HepG2 (cell line): ENCODE measurements around the gene PARK7. TPM values are rescaled to one million over a fixed set of nuclear protein-coding genes. Genes with fewer than 3 reads are reported as not detected.

Source experiments
- AGO2 ChIP-seq: fragments of 200-400 bp; formaldehyde crosslinking; optimal IDR thresholded peaks from 2 replicates; pipeline ENCODE3; 2017; ENCODE audit warnings: mild to moderate bottlenecking, low read depth, low read length, moderate library complexity
- CAMTA2 ChIP-seq: sonication (generic); formaldehyde crosslinking; IDR thresholded peaks from 2 replicates; pipeline ENCODE4 v1.4.0; 2020; ENCODE audit warnings: mild to moderate bottlenecking, missing genetic modification reagents, borderline replicate concordance
- DMAP1 ChIP-seq: IDR thresholded peaks from 2 replicates; pipeline ENCODE4 v1.6.1; 2016
- ELF1 ChIP-seq: sonication (generic); formaldehyde crosslinking; IDR thresholded peaks from 2 replicates; pipeline ENCODE4 v1.4.0; 2020; ENCODE audit warnings: missing genetic modification reagents
- ELF3 ChIP-seq: IDR thresholded peaks from 2 replicates; pipeline ENCODE4 v1.6.1; 2016; ENCODE audit warnings: missing genetic modification reagents, missing compliant biosample characterization
- GLI4 ChIP-seq: sonication (generic); formaldehyde crosslinking; IDR thresholded peaks from 2 replicates; pipeline ENCODE4 v1.5.1; 2020; ENCODE audit warnings: missing genetic modification reagents, mild to moderate bottlenecking, moderate library complexity, borderline replicate concordance
- HNF4A ChIP-seq: sonication (generic); formaldehyde crosslinking; IDR thresholded peaks from 2 replicates; pipeline ENCODE4 v1.4.0; 2020; ENCODE audit warnings: missing genetic modification reagents
- JDP2 ChIP-seq: sonication (generic); formaldehyde crosslinking; IDR thresholded peaks from 2 replicates; pipeline ENCODE4 v1.8.1; 2022; ENCODE audit warnings: missing genetic modification reagents, borderline replicate concordance
- KDM3A ChIP-seq: IDR thresholded peaks from 2 replicates; pipeline ENCODE4 v1.6.1; 2018; ENCODE audit warnings: low read depth, missing compliant biosample characterization
- KDM4B ChIP-seq: sonication (generic); formaldehyde crosslinking; IDR thresholded peaks from 2 replicates; pipeline ENCODE4 v1.4.0; 2020; ENCODE audit warnings: missing genetic modification reagents
- MYC ChIP-seq: sonication (generic); formaldehyde crosslinking; IDR thresholded peaks from 2 replicates; pipeline ENCODE4 v1.9.0; 2021; ENCODE audit warnings: missing genetic modification reagents, borderline replicate concordance
- PCBP1 ChIP-seq: fragments of 200-400 bp; formaldehyde crosslinking; IDR thresholded peaks from 2 replicates; pipeline ENCODE4 v1.6.1; 2017; ENCODE audit warnings: mild to moderate bottlenecking, low read depth, low read length, borderline replicate concordance
- PHF8 ChIP-seq: sonication (generic); formaldehyde crosslinking; IDR thresholded peaks from 2 replicates; pipeline ENCODE4 v1.5.0; 2020; ENCODE audit warnings: missing genetic modification reagents
- RXRA ChIP-seq: sonication (generic); formaldehyde crosslinking; IDR thresholded peaks from 2 replicates; pipeline ENCODE4 v1.5.1; 2020; ENCODE audit warnings: missing genetic modification reagents
- SPEN ChIP-seq: sonication (generic); formaldehyde crosslinking; IDR thresholded peaks from 2 replicates; pipeline ENCODE4 v1.5.1; 2020; ENCODE audit warnings: low read depth, mild to moderate bottlenecking, missing genetic modification reagents
- ZNF205 ChIP-seq: IDR thresholded peaks from 2 replicates; pipeline ENCODE4 v1.6.1; 2018; ENCODE audit warnings: missing biosample characterization, missing genetic modification reagents
- ZNF652 ChIP-seq: IDR thresholded peaks from 2 replicates; pipeline ENCODE4 v1.6.1; 2016; ENCODE audit warnings: low read depth, borderline replicate concordance
- ZSCAN21 ChIP-seq: sonication (generic); formaldehyde crosslinking; IDR thresholded peaks from 2 replicates; pipeline ENCODE4 v1.8.0; 2022; ENCODE audit warnings: mild to moderate bottlenecking, missing genetic modification reagents, moderate library complexity, borderline replicate concordance
- polyA plus RNA-seq, 8 experiments: library from polyadenylated mRNA; depleted of rRNA in 3 of 8; stranded (reverse) in 7 of 8; unstranded in 1 of 8; fragments of >200 nt; fragmentation: Illumina TruSeq in 4 of 8; extraction: Trizol in 4 of 8; gene quantifications; 2 replicates each; pipeline versions ENCODE4 v1.2.1 to v1.2.3, GENCODE V29; 2011 to 2016; ENCODE audit warnings: low read depth in 4 of 8, missing spikeins in 1 of 8, mixed read lengths in 1 of 8; ENCODE audit not compliant: insufficient read depth in 1 of 8
- total RNA-seq, 5 experiments: library from RNA; depleted of rRNA; stranded (reverse); fragments of >200 nt; fragmentation: Illumina TruSeq; extraction: Trizol; gene quantifications; 2 replicates each; pipeline ENCODE4 v1.2.3, GENCODE V29; 2016; ENCODE audit warnings: low read depth in 1 of 5
- TF ChIP-seq, protein P1 (sequence below): sonication (generic); formaldehyde crosslinking; IDR thresholded peaks from 2 replicates; pipeline ENCODE4 v1.5.0; 2020; ENCODE audit warnings: missing genetic modification reagents, mild to moderate bottlenecking, borderline replicate concordance
- TF ChIP-seq, protein P2 (sequence below): IDR thresholded peaks from 2 replicates; pipeline ENCODE4 v1.6.1; 2012; ENCODE audit warnings: inconsistent platforms
- TF ChIP-seq, protein P3 (sequence below): sonication (generic); formaldehyde crosslinking; IDR thresholded peaks from 2 replicates; pipeline ENCODE4 v1.8.1; 2023; ENCODE audit warnings: mild to moderate bottlenecking, moderate library complexity, missing genetic modification reagents
- TF ChIP-seq, protein P4 (sequence below): sonication (generic); formaldehyde crosslinking; IDR thresholded peaks from 2 replicates; pipeline ENCODE4 v1.4.0; 2020; ENCODE audit warnings: missing genetic modification reagents

PARK7 gene
- total and polyA plus RNA-seq, 2 of the 13 experiments (the other 11 are each of a cell fraction or from before 2014, with no cell fraction given) = 212 to 296 TPM

DNA sequence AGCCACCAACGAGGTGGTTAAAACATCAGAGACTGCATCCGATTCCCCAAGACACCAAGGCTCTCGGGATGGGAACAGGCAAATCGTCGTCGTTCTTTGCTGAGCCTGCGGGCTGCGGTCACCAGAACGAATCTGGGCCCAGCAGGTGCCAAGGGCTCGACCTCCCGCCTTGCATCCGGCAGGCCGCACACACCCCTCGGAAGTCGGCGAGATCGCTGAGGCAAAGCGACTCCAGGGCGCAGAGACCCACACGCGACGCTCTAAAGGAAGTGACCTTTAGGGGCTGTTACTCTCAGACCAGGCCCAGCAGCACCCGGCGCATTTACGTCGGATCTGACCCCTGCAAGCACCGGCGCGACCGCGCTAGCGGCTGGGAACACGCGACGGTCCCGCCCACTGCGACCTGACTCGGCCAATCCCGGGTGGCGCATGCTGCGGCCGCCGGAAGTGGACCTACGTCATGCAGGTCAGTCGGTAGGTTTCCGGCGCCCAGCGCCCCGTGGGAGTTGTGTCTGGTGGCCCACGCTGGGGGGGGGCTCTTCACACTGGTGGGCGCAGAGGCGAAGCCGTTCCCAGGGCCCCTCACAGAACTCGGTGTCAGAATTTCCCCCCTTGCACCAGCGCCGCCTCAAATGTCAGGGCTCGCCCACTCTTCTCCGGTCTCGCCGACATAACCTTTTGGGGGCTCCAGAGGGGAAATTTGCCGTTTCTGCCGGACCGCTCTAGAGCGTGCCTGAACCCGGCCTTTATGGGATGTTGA is 7.5 kb upstream of the PARK7 start (continued):
- TF ChIP-seq, protein P1, sequence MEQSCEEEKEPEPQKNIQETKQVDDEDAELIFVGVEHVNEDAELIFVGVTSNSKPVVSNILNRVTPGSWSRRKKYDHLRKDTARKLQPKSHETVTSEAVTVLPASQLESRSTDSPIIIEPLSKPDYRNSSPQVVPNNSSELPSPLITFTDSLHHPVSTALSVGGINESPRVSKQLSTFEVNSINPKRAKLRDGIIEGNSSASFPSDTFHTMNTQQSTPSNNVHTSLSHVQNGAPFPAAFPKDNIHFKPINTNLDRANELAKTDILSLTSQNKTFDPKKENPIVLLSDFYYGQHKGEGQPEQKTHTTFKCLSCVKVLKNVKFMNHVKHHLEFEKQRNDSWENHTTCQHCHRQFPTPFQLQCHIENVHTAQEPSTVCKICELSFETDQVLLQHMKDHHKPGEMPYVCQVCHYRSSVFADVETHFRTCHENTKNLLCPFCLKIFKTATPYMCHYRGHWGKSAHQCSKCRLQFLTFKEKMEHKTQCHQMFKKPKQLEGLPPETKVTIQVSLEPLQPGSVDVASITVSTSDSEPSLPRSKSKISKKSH (CRISPR knock-in tag) = 0 out of 2 replicates have a peak, but pooled peaks have one; percentile 30
- TF ChIP-seq, protein P2, sequence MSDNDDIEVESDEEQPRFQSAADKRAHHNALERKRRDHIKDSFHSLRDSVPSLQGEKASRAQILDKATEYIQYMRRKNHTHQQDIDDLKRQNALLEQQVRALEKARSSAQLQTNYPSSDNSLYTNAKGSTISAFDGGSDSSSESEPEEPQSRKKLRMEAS = peak; percentile 82
- TF ChIP-seq ZSCAN21 (CRISPR knock-in tag) (peak; percentile 53; the same call in 1 of the 2 replicates), RXRA (CRISPR knock-in tag) (peak; percentile 66), SPEN (CRISPR knock-in tag) (peak; percentile 84), CAMTA2 (CRISPR knock-in tag) (peak; percentile 3; the same call in 1 of the 2 replicates), KDM4B (CRISPR knock-in tag) (0 out of 2 replicates have a peak, but pooled peaks have one; percentile 20), GLI4 (CRISPR knock-in tag) (no peak), DMAP1 (CRISPR knock-in tag) (peak; percentile 59; the same call in 1 of the 2 replicates), AGO2 (peak; percentile 15), ELF3 (CRISPR knock-in tag) (0 out of 2 replicates have a peak, but pooled peaks have one; percentile 27), KDM3A (CRISPR knock-in tag) (peak; percentile 61; the same call in 1 of the 2 replicates), ZNF652 (CRISPR knock-in tag) (no peak), PHF8 (CRISPR knock-in tag) (peak; percentile 84), PCBP1 (no peak), JDP2 (CRISPR knock-in tag) (no peak), ZNF205 (0 out of 2 replicates have a peak, but pooled peaks have one; percentile 21), HNF4A (CRISPR knock-in tag) (0 out of 2 replicates have a peak, but pooled peaks have one; percentile 20), ELF1 (CRISPR knock-in tag) (peak; percentile 42; the same call in 1 of the 2 replicates), MYC (peak; percentile 56; the same call in 1 of the 2 replicates)
- TF ChIP-seq, protein P3, sequence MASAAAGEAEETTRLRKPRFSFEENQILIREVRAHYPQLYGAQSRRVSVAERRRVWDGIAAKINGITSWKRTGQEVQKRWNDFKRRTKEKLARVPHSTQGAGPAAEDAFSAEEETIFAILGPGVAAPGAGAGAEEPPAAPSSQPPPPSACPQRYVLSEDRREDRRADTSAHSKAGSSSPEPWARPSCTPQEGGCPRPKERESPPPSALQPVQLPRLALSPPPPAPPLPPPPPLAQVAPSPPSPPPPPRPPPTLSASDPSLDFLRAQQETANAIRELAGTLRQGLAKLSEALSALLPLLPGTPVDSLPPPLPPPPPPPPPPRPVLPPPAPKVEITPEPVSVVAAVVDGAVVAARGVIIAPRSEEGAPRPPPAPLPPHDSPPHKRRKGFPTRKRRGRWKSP (CRISPR knock-in tag) = peak; percentile 81
- TF ChIP-seq, protein P4, sequence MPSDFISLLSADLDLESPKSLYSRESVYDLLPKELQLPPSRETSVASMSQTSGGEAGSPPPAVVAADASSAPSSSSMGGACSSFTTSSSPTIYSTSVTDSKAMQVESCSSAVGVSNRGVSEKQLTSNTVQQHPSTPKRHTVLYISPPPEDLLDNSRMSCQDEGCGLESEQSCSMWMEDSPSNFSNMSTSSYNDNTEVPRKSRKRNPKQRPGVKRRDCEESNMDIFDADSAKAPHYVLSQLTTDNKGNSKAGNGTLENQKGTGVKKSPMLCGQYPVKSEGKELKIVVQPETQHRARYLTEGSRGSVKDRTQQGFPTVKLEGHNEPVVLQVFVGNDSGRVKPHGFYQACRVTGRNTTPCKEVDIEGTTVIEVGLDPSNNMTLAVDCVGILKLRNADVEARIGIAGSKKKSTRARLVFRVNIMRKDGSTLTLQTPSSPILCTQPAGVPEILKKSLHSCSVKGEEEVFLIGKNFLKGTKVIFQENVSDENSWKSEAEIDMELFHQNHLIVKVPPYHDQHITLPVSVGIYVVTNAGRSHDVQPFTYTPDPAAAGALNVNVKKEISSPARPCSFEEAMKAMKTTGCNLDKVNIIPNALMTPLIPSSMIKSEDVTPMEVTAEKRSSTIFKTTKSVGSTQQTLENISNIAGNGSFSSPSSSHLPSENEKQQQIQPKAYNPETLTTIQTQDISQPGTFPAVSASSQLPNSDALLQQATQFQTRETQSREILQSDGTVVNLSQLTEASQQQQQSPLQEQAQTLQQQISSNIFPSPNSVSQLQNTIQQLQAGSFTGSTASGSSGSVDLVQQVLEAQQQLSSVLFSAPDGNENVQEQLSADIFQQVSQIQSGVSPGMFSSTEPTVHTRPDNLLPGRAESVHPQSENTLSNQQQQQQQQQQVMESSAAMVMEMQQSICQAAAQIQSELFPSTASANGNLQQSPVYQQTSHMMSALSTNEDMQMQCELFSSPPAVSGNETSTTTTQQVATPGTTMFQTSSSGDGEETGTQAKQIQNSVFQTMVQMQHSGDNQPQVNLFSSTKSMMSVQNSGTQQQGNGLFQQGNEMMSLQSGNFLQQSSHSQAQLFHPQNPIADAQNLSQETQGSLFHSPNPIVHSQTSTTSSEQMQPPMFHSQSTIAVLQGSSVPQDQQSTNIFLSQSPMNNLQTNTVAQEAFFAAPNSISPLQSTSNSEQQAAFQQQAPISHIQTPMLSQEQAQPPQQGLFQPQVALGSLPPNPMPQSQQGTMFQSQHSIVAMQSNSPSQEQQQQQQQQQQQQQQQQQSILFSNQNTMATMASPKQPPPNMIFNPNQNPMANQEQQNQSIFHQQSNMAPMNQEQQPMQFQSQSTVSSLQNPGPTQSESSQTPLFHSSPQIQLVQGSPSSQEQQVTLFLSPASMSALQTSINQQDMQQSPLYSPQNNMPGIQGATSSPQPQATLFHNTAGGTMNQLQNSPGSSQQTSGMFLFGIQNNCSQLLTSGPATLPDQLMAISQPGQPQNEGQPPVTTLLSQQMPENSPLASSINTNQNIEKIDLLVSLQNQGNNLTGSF = no peak
